HL-60 (cell line): ENCODE results near the gene DNAJC5G.
A peak's percentile ranks its signal among the peaks of the same experiment; 100 is the strongest.
"Not testable (repeated sequence)": the region's sequence is repeated elsewhere in the genome, so short reads cannot be mapped to it uniquely, and the experiment has no call there.

Experiments used
- DNase-seq, 2 experiments: peaks; one replicate each; pipeline ENCODE4 v3.0.0-alpha.2; 2010 to 2020; ENCODE audit warnings: low read depth in 1 of 2, low spot score in 1 of 2
- H3K27ac ChIP-seq: fragments of 250-450 bp; sonication (Bioruptor Pico); replicated peaks from 2 replicates; pipeline ENCODE4 v1.5.1; 2020; ENCODE audit warnings: mild to moderate bottlenecking, moderate library complexity
- H3K27me3 ChIP-seq: fragments of 250-450 bp; sonication (Bioruptor Pico); 2 replicates; pipeline ENCODE4 v1.5.1; 2021; ENCODE audit warnings: mild to moderate bottlenecking, moderate library complexity; ENCODE audit not compliant: insufficient read depth, poor library complexity, severe bottlenecking
- H3K4me3 ChIP-seq: replicated peaks from 2 replicates; pipeline ENCODE4 v1.5.1; 2011; ENCODE audit warnings: mild to moderate bottlenecking, control low read depth, low read length; ENCODE audit not compliant: insufficient read depth
- GABPA ChIP-seq: IDR thresholded peaks from 2 replicates; pipeline ENCODE4 v1.6.1; 2012; ENCODE audit warnings: low read depth
- POLR2AphosphoS5 ChIP-seq: IDR thresholded peaks from 2 replicates; pipeline ENCODE4 v1.6.1; 2012; ENCODE audit warnings: low read depth
- SPI1 ChIP-seq: IDR thresholded peaks from 2 replicates; pipeline ENCODE4 v1.6.1; 2012; ENCODE audit warnings: low read depth, mild to moderate bottlenecking, borderline replicate concordance
- TF ChIP-seq, protein P1 (sequence below): IDR thresholded peaks from 2 replicates; pipeline ENCODE4 v1.6.1; 2012; ENCODE audit warnings: low read depth; ENCODE audit not compliant: insufficient replicate concordance
- TF ChIP-seq, protein P2 (sequence below): IDR thresholded peaks from one replicate; pipeline ENCODE4 v1.5.1; 2011; ENCODE audit warnings: low read length, control low read depth, inconsistent platforms; ENCODE audit not compliant: insufficient read depth

Gene DNAJC5G

DNA sequence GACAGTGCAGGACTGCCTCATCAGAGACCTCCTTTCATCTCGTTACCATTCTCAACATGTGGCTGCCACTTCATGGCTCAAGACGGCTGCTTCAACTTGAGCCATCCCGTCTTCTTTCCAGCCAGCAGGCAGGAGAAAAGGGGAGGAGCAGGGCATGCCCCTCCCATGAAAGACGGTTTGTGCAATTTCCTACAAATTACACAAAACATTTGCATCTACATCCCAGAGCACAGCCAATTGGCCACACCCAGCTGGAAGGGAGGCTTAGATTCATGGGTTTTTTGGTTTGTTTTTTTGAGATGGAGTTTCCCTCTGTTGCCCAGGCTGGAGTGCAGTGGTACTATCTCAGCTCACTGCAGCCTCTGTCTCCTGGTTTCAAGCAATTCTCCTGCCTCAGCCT lies 21.2 kb downstream of the DNAJC5G start:
- H3K27me3 ChIP-seq: no peaks in the 10 kb centered on the region
- DNase-seq: peak in 1 of 2 experiments; percentile 53
- TF ChIP-seq GABPA (no peak), SPI1 (no peak), POLR2AphosphoS5 (no peak)
- TF ChIP-seq, protein P1, sequence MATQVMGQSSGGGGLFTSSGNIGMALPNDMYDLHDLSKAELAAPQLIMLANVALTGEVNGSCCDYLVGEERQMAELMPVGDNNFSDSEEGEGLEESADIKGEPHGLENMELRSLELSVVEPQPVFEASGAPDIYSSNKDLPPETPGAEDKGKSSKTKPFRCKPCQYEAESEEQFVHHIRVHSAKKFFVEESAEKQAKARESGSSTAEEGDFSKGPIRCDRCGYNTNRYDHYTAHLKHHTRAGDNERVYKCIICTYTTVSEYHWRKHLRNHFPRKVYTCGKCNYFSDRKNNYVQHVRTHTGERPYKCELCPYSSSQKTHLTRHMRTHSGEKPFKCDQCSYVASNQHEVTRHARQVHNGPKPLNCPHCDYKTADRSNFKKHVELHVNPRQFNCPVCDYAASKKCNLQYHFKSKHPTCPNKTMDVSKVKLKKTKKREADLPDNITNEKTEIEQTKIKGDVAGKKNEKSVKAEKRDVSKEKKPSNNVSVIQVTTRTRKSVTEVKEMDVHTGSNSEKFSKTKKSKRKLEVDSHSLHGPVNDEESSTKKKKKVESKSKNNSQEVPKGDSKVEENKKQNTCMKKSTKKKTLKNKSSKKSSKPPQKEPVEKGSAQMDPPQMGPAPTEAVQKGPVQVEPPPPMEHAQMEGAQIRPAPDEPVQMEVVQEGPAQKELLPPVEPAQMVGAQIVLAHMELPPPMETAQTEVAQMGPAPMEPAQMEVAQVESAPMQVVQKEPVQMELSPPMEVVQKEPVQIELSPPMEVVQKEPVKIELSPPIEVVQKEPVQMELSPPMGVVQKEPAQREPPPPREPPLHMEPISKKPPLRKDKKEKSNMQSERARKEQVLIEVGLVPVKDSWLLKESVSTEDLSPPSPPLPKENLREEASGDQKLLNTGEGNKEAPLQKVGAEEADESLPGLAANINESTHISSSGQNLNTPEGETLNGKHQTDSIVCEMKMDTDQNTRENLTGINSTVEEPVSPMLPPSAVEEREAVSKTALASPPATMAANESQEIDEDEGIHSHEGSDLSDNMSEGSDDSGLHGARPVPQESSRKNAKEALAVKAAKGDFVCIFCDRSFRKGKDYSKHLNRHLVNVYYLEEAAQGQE: no peak
- TF ChIP-seq, protein P2, sequence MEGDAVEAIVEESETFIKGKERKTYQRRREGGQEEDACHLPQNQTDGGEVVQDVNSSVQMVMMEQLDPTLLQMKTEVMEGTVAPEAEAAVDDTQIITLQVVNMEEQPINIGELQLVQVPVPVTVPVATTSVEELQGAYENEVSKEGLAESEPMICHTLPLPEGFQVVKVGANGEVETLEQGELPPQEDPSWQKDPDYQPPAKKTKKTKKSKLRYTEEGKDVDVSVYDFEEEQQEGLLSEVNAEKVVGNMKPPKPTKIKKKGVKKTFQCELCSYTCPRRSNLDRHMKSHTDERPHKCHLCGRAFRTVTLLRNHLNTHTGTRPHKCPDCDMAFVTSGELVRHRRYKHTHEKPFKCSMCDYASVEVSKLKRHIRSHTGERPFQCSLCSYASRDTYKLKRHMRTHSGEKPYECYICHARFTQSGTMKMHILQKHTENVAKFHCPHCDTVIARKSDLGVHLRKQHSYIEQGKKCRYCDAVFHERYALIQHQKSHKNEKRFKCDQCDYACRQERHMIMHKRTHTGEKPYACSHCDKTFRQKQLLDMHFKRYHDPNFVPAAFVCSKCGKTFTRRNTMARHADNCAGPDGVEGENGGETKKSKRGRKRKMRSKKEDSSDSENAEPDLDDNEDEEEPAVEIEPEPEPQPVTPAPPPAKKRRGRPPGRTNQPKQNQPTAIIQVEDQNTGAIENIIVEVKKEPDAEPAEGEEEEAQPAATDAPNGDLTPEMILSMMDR: no peak
- H3K27ac ChIP-seq: no peak overlapping the region
- H3K4me3 ChIP-seq: no peak overlapping the region

DNA sequence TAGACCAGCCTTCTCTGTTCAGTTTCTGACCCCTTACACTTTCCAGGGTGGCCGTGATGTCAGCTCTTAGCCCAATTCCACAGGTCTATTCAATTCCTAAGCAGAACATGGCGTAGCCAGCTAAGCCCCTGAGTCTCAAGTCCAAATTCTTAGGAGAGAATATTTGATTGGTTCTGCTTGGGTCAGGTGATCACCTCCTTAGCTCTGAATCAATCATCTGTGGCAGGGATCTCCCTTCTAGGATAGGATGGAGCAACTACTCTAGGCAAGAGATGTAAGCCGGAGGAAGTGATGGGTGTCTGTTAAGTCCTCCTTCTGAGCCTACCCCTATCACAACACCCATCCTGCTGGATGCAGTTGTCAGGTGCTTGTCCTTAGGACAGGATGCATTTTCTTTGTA lies 22.0 kb downstream of the DNAJC5G start:
- Histone ChIP-seq H3K27me3 (no peaks in the 10 kb centered on the region), H3K4me3 (no peak overlapping the region), H3K27ac (no peak overlapping the region)
- DNase-seq: no peak
- TF ChIP-seq POLR2AphosphoS5 (no peak), GABPA (no peak), SPI1 (no peak)
- TF ChIP-seq, protein P2: no peak
- TF ChIP-seq, protein P1: no peak

DNA sequence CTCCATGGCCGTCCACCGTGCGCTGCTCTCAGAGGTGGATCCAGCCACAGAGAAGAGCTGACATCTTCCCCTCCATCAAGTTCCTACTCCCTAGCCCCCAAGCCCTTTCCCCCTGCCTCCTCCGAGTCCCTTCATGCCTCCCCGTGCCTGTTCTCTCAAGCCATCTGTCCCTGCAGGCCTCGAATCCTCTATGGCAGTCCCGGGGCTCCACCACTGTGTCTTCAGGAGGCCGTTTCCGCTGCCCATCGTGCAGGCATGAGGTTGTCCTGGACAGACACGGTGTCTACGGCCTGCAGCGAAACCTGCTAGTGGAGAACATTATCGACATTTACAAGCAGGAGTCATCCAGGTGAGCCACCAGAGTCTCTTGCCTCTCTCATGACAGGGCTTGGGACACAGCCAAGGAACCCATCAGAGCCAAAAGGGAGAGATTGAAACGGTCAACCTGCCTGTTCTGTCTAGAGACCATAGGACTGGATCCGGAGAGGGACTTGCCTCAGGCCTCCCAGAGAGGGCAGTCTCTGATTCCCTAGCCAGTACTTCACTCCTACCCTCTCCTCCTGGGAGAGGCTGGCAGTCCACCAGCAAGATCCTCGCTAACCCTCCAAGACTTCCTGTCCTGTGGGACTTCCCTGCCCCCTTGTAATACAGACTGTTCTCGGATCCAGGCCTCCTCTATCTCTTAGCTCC lies 23.3 kb downstream of the DNAJC5G start:
- DNase-seq: no peak
- H3K27ac ChIP-seq: no peak overlapping the region
- TF ChIP-seq GABPA (no peak), POLR2AphosphoS5 (no peak), SPI1 (no peak)
- TF ChIP-seq, protein P1: no peak
- TF ChIP-seq, protein P2: no peak
- no peaks in the 10 kb centered on the region for H3K27me3 ChIP-seq
- no peak overlapping the region for H3K4me3 ChIP-seq

DNA sequence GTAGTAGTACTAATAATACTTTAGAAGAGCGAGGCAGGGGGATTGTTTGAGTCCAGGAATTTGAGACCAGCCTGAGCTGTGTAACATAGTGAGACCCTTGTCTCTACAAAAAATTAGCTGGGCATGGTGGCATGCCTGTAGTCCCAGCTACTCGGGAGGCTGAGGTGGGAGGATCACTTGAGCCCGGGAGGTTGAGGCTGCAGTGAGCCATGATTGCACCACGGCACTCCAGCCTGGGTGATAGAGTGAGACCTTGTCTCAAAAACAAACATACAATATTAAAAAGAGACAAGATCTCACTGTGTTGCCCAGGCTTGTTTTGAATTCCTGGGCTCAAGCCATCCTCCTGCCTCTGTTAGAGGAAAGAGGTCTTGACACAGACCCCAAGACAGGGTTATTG lies 25.4 kb downstream of the DNAJC5G start:
- H3K27me3 ChIP-seq, DNase-seq, H3K27ac ChIP-seq, H3K4me3 ChIP-seq: not testable (repeated sequence)
